Placental epithelial cell (primary cell): ENCODE data around the gene SLC9A9. TPM values are rescaled to one million over a fixed set of nuclear protein-coding genes. Genes with fewer than 3 reads are reported as not detected.

ENCODE experiments used
- total RNA-seq: library from RNA; depleted of rRNA; stranded (reverse); fragments of >200 nt; gene quantifications from 2 replicates; pipeline ENCODE4 v1.2.3, GENCODE V29; 2012

SLC9A9 gene
- total RNA-seq, result under 0.01 and 0.43 TPM in 2 replicates

GRCh38 chr3:143847787-143848631 is at the start of gene SLC9A9:
TSS of gene SLC9A9 (minus strand) at chr3:143848468. CDS start at chr3:143848322, 146 bp downstream.

Other genes starting within 250 kb of the SLC9A9 start
- gene DIPK2A, start 123.4 kb upstream of the SLC9A9 start, total RNA-seq, result 42.3 and 79.3 TPM in 2 replicates